PFSK-1 (cell line): Measurements from ENCODE around the gene CYB561D2.

Source experiments
- FOXP2 ChIP-seq: optimal IDR thresholded peaks from 2 replicates; pipeline ENCODE3; 2011; ENCODE audit warnings: borderline replicate concordance, control low read depth, inconsistent platforms; ENCODE audit not compliant: insufficient read depth; ENCODE audit errors: extremely low read length, extremely low read depth
- POLR2AphosphoS5 ChIP-seq: IDR thresholded peaks from 2 replicates; pipeline ENCODE4 v1.6.1; 2012; ENCODE audit warnings: low read depth, mild to moderate bottlenecking, control low read depth, low read length, moderate library complexity
- REST ChIP-seq, 2 experiments: IDR thresholded peaks; 2 replicates each; pipeline versions ENCODE4 v1.6.1 to v1.8.0; 2011 to 2012; ENCODE audit warnings: low read depth in 2 of 2, low read length in 2 of 2, control low read depth in 1 of 2, inconsistent platforms in 1 of 2, mild to moderate bottlenecking in 1 of 2, moderate library complexity in 1 of 2; ENCODE audit not compliant: insufficient read depth in 1 of 2
- SIN3A ChIP-seq: IDR thresholded peaks from 2 replicates; pipeline ENCODE4 v1.6.1; 2012; ENCODE audit warnings: mild to moderate bottlenecking, low read length, moderate library complexity, borderline replicate concordance; ENCODE audit not compliant: insufficient read depth
- TAF1 ChIP-seq: IDR thresholded peaks from 2 replicates; pipeline ENCODE4 v1.6.1; 2012; ENCODE audit warnings: low read length, control low read depth, borderline replicate concordance; ENCODE audit not compliant: insufficient read depth

Gene CYB561D2

GRCh38 chr3:50325113-50325480 is 25.6 kb upstream of the CYB561D2 start:
- TF ChIP-seq POLR2AphosphoS5 (no peak), SIN3A (no peak), REST (IDR thresholded peaks at IDR 0.05; ENCODE audit: insufficient read depth in 1 of 2, low read depth in 2 of 2, low read length in 2 of 2) (no peak)

- TF ChIP-seq TAF1, result no peak
- no peak for TF ChIP-seq SIN3A
- TF ChIP-seq POLR2AphosphoS5, result no peak
- TF ChIP-seq REST (IDR thresholded peaks at IDR 0.05; ENCODE audit: insufficient read depth in 1 of 2, low read depth in 2 of 2, low read length in 2 of 2), result no peak
- no peak for TF ChIP-seq FOXP2
These were observed 25.0 kb upstream of the CYB561D2 start for GRCh38 chr3:50325497-50326181.

GRCh38 chr3:50326182-50326541 is 24.5 kb upstream of the CYB561D2 start:
- no peak for TF ChIP-seq REST (IDR thresholded peaks at IDR 0.05; ENCODE audit: insufficient read depth in 1 of 2, low read depth in 2 of 2, low read length in 2 of 2)
- no peak for TF ChIP-seq TAF1
- no peak for TF ChIP-seq FOXP2
- TF ChIP-seq POLR2AphosphoS5, result no peak
- TF ChIP-seq SIN3A, result no peak

- no peak for TF ChIP-seq REST (IDR thresholded peaks at IDR 0.05; ENCODE audit: insufficient read depth in 1 of 2, low read depth in 2 of 2, low read length in 2 of 2)
- TF ChIP-seq POLR2AphosphoS5, result no peak
- no peak for TF ChIP-seq TAF1
- no peak for TF ChIP-seq SIN3A
These were observed 23.5 kb upstream of the CYB561D2 start for GRCh38 chr3:50327129-50327528.

GRCh38 chr3:50327943-50328691 is 22.5 kb upstream of the CYB561D2 start, which contains the start of gene TUSC2:
Gene TUSC2, minus strand, starts transcription at chr3:50328223. Its CDS starts 124 bp downstream, at chr3:50328099.
- no peak for TF ChIP-seq FOXP2
- peak; percentile 78; the same call in 1 of the 2 replicates for TF ChIP-seq TAF1
- TF ChIP-seq SIN3A, result no peak; the same call in 1 of the 2 replicates
- peak; percentile 53 to 54; a peak in 2 of 4 replicates for TF ChIP-seq REST (IDR thresholded peaks at IDR 0.05; ENCODE audit: insufficient read depth in 1 of 2, low read depth in 2 of 2, low read length in 2 of 2)
- TF ChIP-seq POLR2AphosphoS5, result peak; percentile 79
